ENCODE measurements around the gene TMEM182.
A peak's percentile ranks its signal among the peaks of the same experiment; 100 is the strongest.

TMEM182 gene

GRCh38 chr2:102749938-102750337 is 11.9 kb upstream of the TMEM182 start:
- DNase-seq (ENCODE audit: insufficient read length, low spot score) (no peak), FAIRE-seq (no peak)
- no peak for TF ChIP-seq POLR2A (IDR thresholded peaks at IDR 0.05; ENCODE audit: low read depth, low read length)

GRCh38 chr2:102753563-102754159 is 8.2 kb upstream of the TMEM182 start:
- DNase-seq (ENCODE audit: insufficient read length, low spot score): no peak
- peak; percentile 43 for FAIRE-seq
- TF ChIP-seq POLR2A (IDR thresholded peaks at IDR 0.05; ENCODE audit: low read depth, low read length): no peak

- no peak for TF ChIP-seq POLR2A (IDR thresholded peaks at IDR 0.05; ENCODE audit: low read depth, low read length)
- FAIRE-seq (no peak), DNase-seq (ENCODE audit: insufficient read length, low spot score) (no peak)
These were observed 7.2 kb upstream of the TMEM182 start for GRCh38 chr2:102754456-102755145.

GRCh38 chr2:102755284-102755683 is 6.5 kb upstream of the TMEM182 start:
- no peak for TF ChIP-seq POLR2A (IDR thresholded peaks at IDR 0.05; ENCODE audit: low read depth, low read length)
- FAIRE-seq (no peak), DNase-seq (ENCODE audit: insufficient read length, low spot score) (no peak)

- no peak for TF ChIP-seq POLR2A (IDR thresholded peaks at IDR 0.05; ENCODE audit: low read depth, low read length)
- no peak for DNase-seq (ENCODE audit: insufficient read length, low spot score)
- FAIRE-seq: no peak
These were observed 3.4 kb upstream of the TMEM182 start for GRCh38 chr2:102758439-102758838.

- DNase-seq (ENCODE audit: insufficient read length, low spot score) (no peak), FAIRE-seq (no peak)
These were observed 2.3 kb downstream of the TMEM182 start for GRCh38 chr2:102764083-102764482.

GRCh38 chr2:102765061-102765460 is 3.2 kb downstream of the TMEM182 start:
- no peak for FAIRE-seq
- DNase-seq (ENCODE audit: insufficient read length, low spot score): no peak
- TF ChIP-seq POLR2A (IDR thresholded peaks at IDR 0.05; ENCODE audit: low read depth, low read length): no peak

More at GRCh38 chr2:102764083-102764482, 2.3 kb downstream of the TMEM182 start:
- no peak for TF ChIP-seq POLR2A (IDR thresholded peaks at IDR 0.05; ENCODE audit: low read depth, low read length)

- DNase-seq (ENCODE audit: insufficient read length, low spot score): no peak
- no peak for TF ChIP-seq POLR2A (IDR thresholded peaks at IDR 0.05; ENCODE audit: low read depth, low read length)
- no peak for FAIRE-seq
These were observed 6.4 kb downstream of the TMEM182 start for GRCh38 chr2:102768253-102768652.

GRCh38 chr2:102768892-102769291 is 7.1 kb downstream of the TMEM182 start:
- no peak for TF ChIP-seq POLR2A (IDR thresholded peaks at IDR 0.05; ENCODE audit: low read depth, low read length)
- no peak for FAIRE-seq

GRCh38 chr2:102770506-102770905 is 8.7 kb downstream of the TMEM182 start:
- FAIRE-seq: no peak
- no peak for DNase-seq (ENCODE audit: insufficient read length, low spot score)
- TF ChIP-seq POLR2A (IDR thresholded peaks at IDR 0.05; ENCODE audit: low read depth, low read length): no peak

More at GRCh38 chr2:102768892-102769291, 7.1 kb downstream of the TMEM182 start:
- no peak for DNase-seq (ENCODE audit: insufficient read length, low spot score)

- no peak for DNase-seq (ENCODE audit: insufficient read length, low spot score)
These were observed 9.3 kb downstream of the TMEM182 start for GRCh38 chr2:102771114-102771513.

GRCh38 chr2:102772659-102773058 is 10.8 kb downstream of the TMEM182 start:
- no peak for FAIRE-seq

More at GRCh38 chr2:102771114-102771513, 9.3 kb downstream of the TMEM182 start:
- TF ChIP-seq POLR2A (IDR thresholded peaks at IDR 0.05; ENCODE audit: low read depth, low read length): no peak
- no peak for FAIRE-seq

GRCh38 chr2:102773149-102773705 is 11.4 kb downstream of the TMEM182 start:
- no peak for DNase-seq (ENCODE audit: insufficient read length, low spot score)
- FAIRE-seq: no peak
- no peak for TF ChIP-seq POLR2A (IDR thresholded peaks at IDR 0.05; ENCODE audit: low read depth, low read length)

More at GRCh38 chr2:102772659-102773058, 10.8 kb downstream of the TMEM182 start:
- DNase-seq (ENCODE audit: insufficient read length, low spot score): no peak
- TF ChIP-seq POLR2A (IDR thresholded peaks at IDR 0.05; ENCODE audit: low read depth, low read length): no peak

GRCh38 chr2:102778260-102778659 is 16.4 kb downstream of the TMEM182 start:
- no peak for FAIRE-seq

GRCh38 chr2:102780467-102780866 is 18.6 kb downstream of the TMEM182 start:
- no peak for TF ChIP-seq POLR2A (IDR thresholded peaks at IDR 0.05; ENCODE audit: low read depth, low read length)
- no peak for FAIRE-seq

More at GRCh38 chr2:102778260-102778659, 16.4 kb downstream of the TMEM182 start:
- TF ChIP-seq POLR2A (IDR thresholded peaks at IDR 0.05; ENCODE audit: low read depth, low read length): no peak
- no peak for DNase-seq (ENCODE audit: insufficient read length, low spot score)

More at GRCh38 chr2:102780467-102780866, 18.6 kb downstream of the TMEM182 start:
- DNase-seq (ENCODE audit: insufficient read length, low spot score): no peak
